IMR-90 (cell line): ENCODE results near the gene IGSF10. TPM values are rescaled to one million over a fixed set of nuclear protein-coding genes. Genes with fewer than 3 reads are reported as not detected.

Experiments
- ATAC-seq: fragments of 200-7000 bp; cut with Tn5 transposase; 2 replicates; pipeline ENCODE4 v1.9.1; 2020; ENCODE audit warnings: low read depth, mild to moderate bottlenecking, moderate library complexity
- BruUV-seq: library from RNA; stranded (reverse); fragments of 400-500 nt; replicated peaks from 2 replicates; lab custom pipeline; 2021; lab: Mats Ljungman, UMichigan
- CTCF ChIA-PET: fragments of 300-600 bp; formaldehyde crosslinking; extraction: SDS; loops from one replicate; lab custom pipeline; 2021; ENCODE audit warnings: antibody characterized with exemption; lab: Yijun Ruan, JAX
- POLR2A ChIA-PET: fragments of 300-600 bp; sonication (Branson Sonifier 250); formaldehyde crosslinking; loops from one replicate; lab custom pipeline; 2022; ENCODE audit warnings: antibody characterized with exemption; ENCODE audit not compliant: unreplicated experiment; lab: Charles Lee
- DNase-seq: peaks from one replicate; pipeline ENCODE4 v3.0.0; 2013
- H2AFZ ChIP-seq: replicated peaks from 2 replicates; pipeline ENCODE3; 2013; ENCODE audit warnings: low read length, mild to moderate bottlenecking; ENCODE audit not compliant: poor library complexity
- H2AK5ac ChIP-seq: 2 replicates; pipeline ENCODE4 v1.6.1; 2013; ENCODE audit warnings: low read depth, low read length, inconsistent platforms
- H2AK9ac ChIP-seq: replicated peaks from 2 replicates; pipeline ENCODE3; 2013; ENCODE audit warnings: mild to moderate bottlenecking, low read depth, low read length, moderate library complexity; ENCODE audit not compliant: poor library complexity
- H2BK120ac ChIP-seq: 2 replicates; pipeline ENCODE4 v1.6.1; 2013; ENCODE audit warnings: low read depth, low read length, inconsistent platforms
- H2BK15ac ChIP-seq: 3 replicates; pipeline ENCODE4 v1.6.1; 2013; ENCODE audit warnings: low read depth, low read length, inconsistent platforms
- H2BK20ac ChIP-seq: 2 replicates; pipeline ENCODE4 v1.6.1; 2013; ENCODE audit warnings: low read depth, mild to moderate bottlenecking, inconsistent platforms, low read length, moderate library complexity
- H2BK5ac ChIP-seq: 2 replicates; pipeline ENCODE4 v1.6.1; 2013; ENCODE audit warnings: mild to moderate bottlenecking, low read depth, low read length, inconsistent platforms; ENCODE audit not compliant: poor library complexity, severe bottlenecking
- H3K14ac ChIP-seq: replicated peaks from 2 replicates; pipeline ENCODE4 v1.6.1; 2013; ENCODE audit warnings: low read depth, low read length, inconsistent platforms
- H3K18ac ChIP-seq: 2 replicates; pipeline ENCODE4 v1.6.1; 2013; ENCODE audit warnings: low read depth, low read length, control low read depth
- H3K23ac ChIP-seq: 2 replicates; pipeline ENCODE4 v1.6.1; 2013; ENCODE audit warnings: low read depth, low read length, inconsistent platforms
- H3K27ac ChIP-seq: 2 replicates; pipeline ENCODE4 v1.5.1; 2013; ENCODE audit warnings: mild to moderate bottlenecking, control low read depth, low read length; ENCODE audit not compliant: insufficient read depth
- H3K27me3 ChIP-seq: 2 replicates; pipeline ENCODE4 v1.6.1; 2013; ENCODE audit warnings: low read length; ENCODE audit not compliant: control insufficient read depth, insufficient read depth
- H3K36me3 ChIP-seq: 2 replicates; pipeline ENCODE4 v1.6.1; 2013; ENCODE audit warnings: low read length, mixed read lengths; ENCODE audit not compliant: control insufficient read depth, insufficient read depth
- H3K4ac ChIP-seq: 2 replicates; pipeline ENCODE4 v1.6.1; 2013; ENCODE audit warnings: low read depth, low read length, inconsistent platforms
- H3K4me1 ChIP-seq: 2 replicates; pipeline ENCODE4 v1.6.1; 2013; ENCODE audit warnings: low read length, mixed read lengths; ENCODE audit not compliant: control insufficient read depth, insufficient read depth
- H3K4me2 ChIP-seq: 2 replicates; pipeline ENCODE4 v1.6.1; 2013; ENCODE audit warnings: low read depth, mild to moderate bottlenecking, control low read depth, low read length, moderate library complexity
- H3K4me3 ChIP-seq: 2 replicates; pipeline ENCODE4 v1.5.1; 2013; ENCODE audit warnings: low read depth, mild to moderate bottlenecking, control low read depth, low read length, moderate library complexity; ENCODE audit not compliant: insufficient read depth
- H3K56ac ChIP-seq: 2 replicates; pipeline ENCODE4 v1.6.1; 2013; ENCODE audit warnings: low read length, inconsistent platforms; ENCODE audit not compliant: insufficient read depth; ENCODE audit errors: extremely low read depth
- H3K79me1 ChIP-seq, 2 experiments: 2 replicates each; pipeline ENCODE4 v1.6.1; 2013; ENCODE audit warnings: low read length in 2 of 2, inconsistent platforms in 1 of 2, low read depth in 1 of 2
- H3K9ac ChIP-seq: 2 replicates; pipeline ENCODE4 v1.6.1; 2013; ENCODE audit warnings: low read depth, low read length, control low read depth
- H3K9me1 ChIP-seq: 2 replicates; pipeline ENCODE4 v1.6.1; 2013; ENCODE audit warnings: low read length, inconsistent platforms; ENCODE audit not compliant: insufficient read depth
- H3K9me3 ChIP-seq: 2 replicates; pipeline ENCODE4 v1.6.1; 2013; ENCODE audit warnings: low read length; ENCODE audit not compliant: control insufficient read depth, insufficient read depth
- H4K20me1 ChIP-seq: 2 replicates; pipeline ENCODE4 v1.6.1; 2013; ENCODE audit warnings: low read length, inconsistent platforms; ENCODE audit not compliant: insufficient read depth
- H4K5ac ChIP-seq: 2 replicates; pipeline ENCODE4 v1.6.1; 2013; ENCODE audit warnings: mild to moderate bottlenecking, low read depth, low read length, control low read depth
- H4K8ac ChIP-seq, 2 experiments: 2 replicates each; pipeline ENCODE4 v1.6.1; 2013; ENCODE audit warnings: low read depth in 2 of 2, low read length in 2 of 2, control low read depth in 1 of 2, inconsistent platforms in 1 of 2
- H4K91ac ChIP-seq: 2 replicates; pipeline ENCODE4 v1.6.1; 2013; ENCODE audit warnings: low read depth, low read length, inconsistent platforms; ENCODE audit not compliant: insufficient read depth
- BHLHE40 ChIP-seq: fragments of 150-350 bp; IDR thresholded peaks from 2 replicates; pipeline ENCODE4 v1.6.1; 2016; ENCODE audit warnings: mild to moderate bottlenecking, low read depth, low read length
- CEBPB ChIP-seq: IDR thresholded peaks from 2 replicates; pipeline ENCODE4 v1.6.1; 2012; ENCODE audit warnings: low read depth, low read length, improper control_type of control experiment
- CHD1 ChIP-seq: IDR thresholded peaks from 2 replicates; pipeline ENCODE4 v1.6.1; 2012; ENCODE audit warnings: low read depth, low read length, improper control_type of control experiment
- FOS ChIP-seq: fragments of 150-350 bp; IDR thresholded peaks from 2 replicates; pipeline ENCODE4 v1.6.1; 2016; ENCODE audit warnings: low read depth, low read length
- MAZ ChIP-seq: IDR thresholded peaks from 2 replicates; pipeline ENCODE4 v1.6.1; 2012; ENCODE audit warnings: low read depth, mild to moderate bottlenecking, low read length, improper control_type of control experiment, moderate library complexity, borderline replicate concordance
- MXI1 ChIP-seq: IDR thresholded peaks from 2 replicates; pipeline ENCODE4 v1.6.1; 2012; ENCODE audit warnings: low read depth, mild to moderate bottlenecking, low read length, moderate library complexity, borderline replicate concordance
- NFE2L2 ChIP-seq: fragments of 150-350 bp; IDR thresholded peaks from 2 replicates; pipeline ENCODE4 v1.6.1; 2016; ENCODE audit warnings: low read depth, mild to moderate bottlenecking, low read length
- POLR2A ChIP-seq: IDR thresholded peaks from 2 replicates; pipeline ENCODE4 v1.6.1; 2012; ENCODE audit warnings: mild to moderate bottlenecking, low read depth, low read length
- RCOR1 ChIP-seq: IDR thresholded peaks from 2 replicates; pipeline ENCODE4 v1.6.1; 2012; ENCODE audit warnings: mild to moderate bottlenecking, low read length, improper control_type of control experiment; ENCODE audit not compliant: insufficient replicate concordance
- RFX5 ChIP-seq: IDR thresholded peaks from 2 replicates; pipeline ENCODE4 v1.8.0; 2012; ENCODE audit warnings: low read depth, mild to moderate bottlenecking, low read length, moderate library complexity
- WGBS, 2 experiments: methylation state at CpG; one replicate each; pipeline versions ENCODE4 v1.1.5 to v1.1.7; 2013; ENCODE audit warnings: missing lambda C conversion rate in 2 of 2; ENCODE audit not compliant: insufficient read length in 1 of 2; ENCODE audit errors: extremely low coverage in 2 of 2; 5-methylcytosine and 5-hydroxymethylcytosine counted together
- dilution Hi-C: fragments of 300-500 bp; cut with HindIII; formaldehyde crosslinking; loops from one replicate; pipeline ENCODE4 v1.14.3; 2018; ENCODE audit warnings: low sequenced_read_pairs; ENCODE audit not compliant: unreplicated experiment
- in situ Hi-C: fragments of 300-500 bp; cut with MboI; formaldehyde crosslinking; loops from 3 replicates; pipeline ENCODE4 v1.14.3; 2019; ENCODE audit warnings: low sequenced_read_pairs, inconsistent platforms, mixed read lengths
- intact Hi-C: fragments of 100-400 bp; cut with micrococcal nuclease; formaldehyde crosslinking; loops from 2 replicates; pipeline ENCODE4 v1.10.0; 2022
- polyA plus RNA-seq, 3 experiments: library from polyadenylated mRNA; depleted of rRNA; stranded (reverse); fragments of >200 nt; gene quantifications; 2 replicates each; pipeline ENCODE4 v1.2.3, GENCODE V29; 2012; ENCODE audit warnings: low replicate concordance in 1 of 3
- total RNA-seq: library from RNA; depleted of rRNA; stranded (reverse); fragments of >200 nt; gene quantifications from 2 replicates; pipeline ENCODE4 v1.2.3, GENCODE V29; 2012
- TF ChIP-seq, protein P1 (sequence below): fragments of 150-350 bp; IDR thresholded peaks from 2 replicates; pipeline ENCODE4 v1.6.1; 2016; ENCODE audit warnings: low read depth, mild to moderate bottlenecking, low read length, moderate library complexity, borderline replicate concordance
- TF ChIP-seq, protein P2 (sequence below): conservative IDR thresholded peaks from 2 replicates; pipeline ENCODE4 v1.5.1; 2012; ENCODE audit warnings: mild to moderate bottlenecking, low read depth, low read length, improper control_type of control experiment
- TF ChIP-seq, protein P3 (sequence below): fragments of 150-350 bp; IDR thresholded peaks from 2 replicates; pipeline ENCODE4 v1.6.1; 2017; ENCODE audit warnings: mild to moderate bottlenecking, antibody characterized with exemption, low read length, low read depth

The IGSF10 gene
- total and polyA plus RNA-seq, 2 of the 4 experiments (the other 2 are of a cell fraction): under 0.01 to 0.07 TPM

DNA sequence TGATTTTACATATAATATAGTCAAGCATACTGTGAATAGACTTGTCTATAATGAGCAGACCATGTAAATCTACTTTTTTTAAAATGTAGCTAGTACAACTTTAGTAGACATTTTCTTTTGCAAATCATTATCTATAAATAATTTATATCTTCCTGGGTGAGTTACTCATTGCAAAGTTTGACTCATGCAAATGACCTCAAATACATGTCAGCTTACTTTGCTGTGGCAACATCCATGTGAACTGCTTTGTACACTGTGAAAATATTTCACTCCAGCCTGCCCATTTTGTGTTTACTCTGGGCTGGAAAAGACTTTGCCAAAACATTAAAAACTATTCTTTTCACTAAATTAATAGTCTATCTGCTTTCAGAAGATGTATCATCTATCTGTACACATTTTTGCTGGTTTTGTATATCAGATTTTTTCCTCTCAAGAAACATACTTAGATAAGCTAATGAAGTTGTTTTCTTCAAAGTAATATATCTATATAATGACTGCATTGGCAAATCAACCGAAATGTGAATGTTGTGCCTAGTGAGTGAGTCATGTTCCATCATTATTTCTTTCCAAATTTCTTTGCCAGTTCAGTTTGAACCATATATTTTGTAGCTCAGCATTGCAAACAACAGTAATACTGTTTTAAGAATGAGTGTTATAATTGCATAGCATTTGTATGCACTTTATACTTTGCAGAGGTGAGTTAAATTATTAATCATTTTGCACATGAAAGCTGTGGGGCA is 26.5 kb downstream of the IGSF10 start:
- no peaks in the 10 kb centered on the region for H3K9me3 ChIP-seq
- H4K5ac ChIP-seq: no peak overlapping the region
- no CpG with 5 or more reads among the region's 1 CpG for WGBS, 2 experiments
- in situ Hi-C loops: loop anchor here (10.0 kb wide), 1 partner anchor 210 kb away; no protein-coding TSS in a partner anchor
- H3K9ac ChIP-seq: no peak overlapping the region
- H4K20me1 ChIP-seq: no peaks in the 10 kb centered on the region
- H3K4ac ChIP-seq: no peak overlapping the region
- H2AFZ ChIP-seq: no peak overlapping the region
- peak; percentile 94 for DNase-seq
- no peak overlapping the region for H3K4me3 ChIP-seq
- H3K27me3 ChIP-seq: no peaks in the 10 kb centered on the region
- H3K27ac ChIP-seq: no peak overlapping the region
- TF ChIP-seq MAZ (no peak), MXI1 (no peak), POLR2A (no peak), CHD1 (no peak), BHLHE40 (peak; percentile 10; the same call in 1 of the 2 replicates), RCOR1 (no peak), FOS (peak; percentile 92), CEBPB (peak; percentile 82), RFX5 (no peak), NFE2L2 (no peak)
- TF ChIP-seq, protein P1, sequence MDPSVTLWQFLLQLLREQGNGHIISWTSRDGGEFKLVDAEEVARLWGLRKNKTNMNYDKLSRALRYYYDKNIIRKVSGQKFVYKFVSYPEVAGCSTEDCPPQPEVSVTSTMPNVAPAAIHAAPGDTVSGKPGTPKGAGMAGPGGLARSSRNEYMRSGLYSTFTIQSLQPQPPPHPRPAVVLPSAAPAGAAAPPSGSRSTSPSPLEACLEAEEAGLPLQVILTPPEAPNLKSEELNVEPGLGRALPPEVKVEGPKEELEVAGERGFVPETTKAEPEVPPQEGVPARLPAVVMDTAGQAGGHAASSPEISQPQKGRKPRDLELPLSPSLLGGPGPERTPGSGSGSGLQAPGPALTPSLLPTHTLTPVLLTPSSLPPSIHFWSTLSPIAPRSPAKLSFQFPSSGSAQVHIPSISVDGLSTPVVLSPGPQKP: no peak
- TF ChIP-seq, protein P2, sequence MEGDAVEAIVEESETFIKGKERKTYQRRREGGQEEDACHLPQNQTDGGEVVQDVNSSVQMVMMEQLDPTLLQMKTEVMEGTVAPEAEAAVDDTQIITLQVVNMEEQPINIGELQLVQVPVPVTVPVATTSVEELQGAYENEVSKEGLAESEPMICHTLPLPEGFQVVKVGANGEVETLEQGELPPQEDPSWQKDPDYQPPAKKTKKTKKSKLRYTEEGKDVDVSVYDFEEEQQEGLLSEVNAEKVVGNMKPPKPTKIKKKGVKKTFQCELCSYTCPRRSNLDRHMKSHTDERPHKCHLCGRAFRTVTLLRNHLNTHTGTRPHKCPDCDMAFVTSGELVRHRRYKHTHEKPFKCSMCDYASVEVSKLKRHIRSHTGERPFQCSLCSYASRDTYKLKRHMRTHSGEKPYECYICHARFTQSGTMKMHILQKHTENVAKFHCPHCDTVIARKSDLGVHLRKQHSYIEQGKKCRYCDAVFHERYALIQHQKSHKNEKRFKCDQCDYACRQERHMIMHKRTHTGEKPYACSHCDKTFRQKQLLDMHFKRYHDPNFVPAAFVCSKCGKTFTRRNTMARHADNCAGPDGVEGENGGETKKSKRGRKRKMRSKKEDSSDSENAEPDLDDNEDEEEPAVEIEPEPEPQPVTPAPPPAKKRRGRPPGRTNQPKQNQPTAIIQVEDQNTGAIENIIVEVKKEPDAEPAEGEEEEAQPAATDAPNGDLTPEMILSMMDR: no peak
- TF ChIP-seq, protein P3, sequence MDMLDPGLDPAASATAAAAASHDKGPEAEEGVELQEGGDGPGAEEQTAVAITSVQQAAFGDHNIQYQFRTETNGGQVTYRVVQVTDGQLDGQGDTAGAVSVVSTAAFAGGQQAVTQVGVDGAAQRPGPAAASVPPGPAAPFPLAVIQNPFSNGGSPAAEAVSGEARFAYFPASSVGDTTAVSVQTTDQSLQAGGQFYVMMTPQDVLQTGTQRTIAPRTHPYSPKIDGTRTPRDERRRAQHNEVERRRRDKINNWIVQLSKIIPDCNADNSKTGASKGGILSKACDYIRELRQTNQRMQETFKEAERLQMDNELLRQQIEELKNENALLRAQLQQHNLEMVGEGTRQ: no peak
- H2BK5ac ChIP-seq: peak overlapping the region; percentile 75
- H3K4me2 ChIP-seq: no peak overlapping the region
- H2BK20ac ChIP-seq: no peak overlapping the region
- H3K79me1 ChIP-seq: no peaks in the 10 kb centered on the region
- no peak overlapping the region for H4K8ac ChIP-seq
- no peak overlapping the region for H3K23ac ChIP-seq
- ChIA-PET CTCF (interaction anchor here (1.4 kb wide), 1 partner anchor 9 kb away, joined by 3 read pairs; no protein-coding TSS in a partner anchor), POLR2A (no interaction called here)
- no peak overlapping the region for H2AK9ac ChIP-seq
- H3K36me3 ChIP-seq: no peaks in the 10 kb centered on the region
- H3K4me1 ChIP-seq: peaks cover 6% of the 10 kb centered on the region
- H4K91ac ChIP-seq: no peak overlapping the region
- no peak overlapping the region for H2BK120ac ChIP-seq
- H3K18ac ChIP-seq: no peak overlapping the region
- dilution Hi-C loops: no loop called here
- H3K9me1 ChIP-seq: peaks cover 13% of the 10 kb centered on the region
- no peak overlapping the region for H3K56ac ChIP-seq
- no TSS peak for BruUV-seq
- peak; percentile 81 for ATAC-seq
- no peak overlapping the region for H2BK15ac ChIP-seq
- H2AK5ac ChIP-seq: no peak overlapping the region
- intact Hi-C loops: loop anchor here (10.0 kb wide), 1 partner anchor 270 kb away; no protein-coding TSS in a partner anchor
- no peak overlapping the region for H3K14ac ChIP-seq
